Neuronal stem cell (in vitro differentiated cells): Measurements from ENCODE around the gene RER1.

Experiments used
- DNase-seq: peaks from one replicate; pipeline ENCODE4 v3.0.0-alpha.2; 2013; ENCODE audit warnings: low spot score
- H2AFZ ChIP-seq: one replicate; pipeline ENCODE4 v1.6.1; 2013; ENCODE audit warnings: mild to moderate bottlenecking, low read length, inconsistent platforms
- H2AK5ac ChIP-seq: 2 replicates; pipeline ENCODE4 v1.6.1; 2013; ENCODE audit warnings: low read depth, mild to moderate bottlenecking, inconsistent platforms, low read length, moderate library complexity, mixed read lengths
- H2BK120ac ChIP-seq: 2 replicates; pipeline ENCODE4 v1.6.1; 2013; ENCODE audit warnings: low read depth, mild to moderate bottlenecking, inconsistent platforms, low read length, moderate library complexity, mixed read lengths
- H2BK12ac ChIP-seq: one replicate; pipeline ENCODE4 v1.6.1; 2013; ENCODE audit warnings: low read length, inconsistent platforms
- H2BK15ac ChIP-seq: 2 replicates; pipeline ENCODE4 v1.6.1; 2013; ENCODE audit warnings: mild to moderate bottlenecking, low read length, inconsistent platforms, mixed read lengths
- H2BK5ac ChIP-seq: one replicate; pipeline ENCODE4 v1.6.1; 2013; ENCODE audit warnings: inconsistent platforms, mild to moderate bottlenecking, low read length, moderate library complexity
- H3K14ac ChIP-seq: one replicate; pipeline ENCODE4 v1.6.1; 2013; ENCODE audit warnings: low read length, inconsistent platforms
- H3K18ac ChIP-seq: 2 replicates; pipeline ENCODE4 v1.6.1; 2013; ENCODE audit warnings: low read length, inconsistent platforms
- H3K23ac ChIP-seq: 2 replicates; pipeline ENCODE4 v1.6.1; 2013; ENCODE audit warnings: low read depth, mild to moderate bottlenecking, mixed read lengths, low read length, inconsistent platforms; ENCODE audit not compliant: poor library complexity
- H3K27ac ChIP-seq: replicated peaks from 3 replicates; pipeline ENCODE4 v1.5.1; 2013; ENCODE audit warnings: low read length, inconsistent platforms
- H3K27me3 ChIP-seq, 3 experiments: 2 replicates each; pipeline ENCODE4 v1.6.1; 2013; ENCODE audit warnings: low read length in 3 of 3, mild to moderate bottlenecking in 2 of 3, inconsistent platforms in 1 of 3, low read depth in 1 of 3, mixed read lengths in 1 of 3, moderate library complexity in 1 of 3; ENCODE audit not compliant: control insufficient read depth in 3 of 3, insufficient read depth in 3 of 3
- H3K36me3 ChIP-seq, 2 donors: replicated peaks in 1 of 2; 2 replicates each; pipeline ENCODE4 v1.6.1; 2013; ENCODE audit warnings: low read length in 2 of 2; ENCODE audit not compliant: control insufficient read depth in 2 of 2, insufficient read depth in 2 of 2
- H3K4ac ChIP-seq: 2 replicates; pipeline ENCODE4 v1.6.1; 2013; ENCODE audit warnings: inconsistent platforms, mild to moderate bottlenecking, low read length, moderate library complexity
- H3K4me1 ChIP-seq, 2 donors: 1 replicate in 1 of 2; 2 replicates in 1 of 2; pipeline ENCODE4 v1.6.1; 2013; ENCODE audit warnings: low read length in 2 of 2, low read depth in 1 of 2; ENCODE audit not compliant: control insufficient read depth in 2 of 2, insufficient read depth in 1 of 2
- H3K4me2 ChIP-seq: one replicate; pipeline ENCODE4 v1.6.1; 2013; ENCODE audit warnings: mild to moderate bottlenecking, low read length, inconsistent platforms; ENCODE audit not compliant: insufficient read depth, poor library complexity, severe bottlenecking
- H3K4me3 ChIP-seq, 2 donors: 2 replicates each; pipeline ENCODE4 v1.5.1; 2013; ENCODE audit warnings: low read length in 2 of 2, mild to moderate bottlenecking in 2 of 2, inconsistent platforms in 1 of 2, moderate library complexity in 1 of 2
- H3K79me1 ChIP-seq: one replicate; pipeline ENCODE4 v1.6.1; 2013; ENCODE audit warnings: low read depth, mild to moderate bottlenecking, inconsistent platforms, low read length, moderate library complexity
- H3K9ac ChIP-seq: one replicate; pipeline ENCODE4 v1.6.1; 2013; ENCODE audit warnings: mild to moderate bottlenecking, low read depth, low read length, inconsistent platforms; ENCODE audit not compliant: poor library complexity
- H3K9me3 ChIP-seq, 2 donors: replicated peaks in 1 of 2; 2 replicates each; pipeline versions ENCODE3 to v1.6.1; 2013; ENCODE audit warnings: low read length in 2 of 2, mild to moderate bottlenecking in 2 of 2, inconsistent platforms in 1 of 2, low read depth in 1 of 2, mixed read lengths in 1 of 2, moderate library complexity in 1 of 2; ENCODE audit not compliant: control insufficient read depth in 2 of 2, insufficient read depth in 1 of 2
- H4K8ac ChIP-seq: one replicate; pipeline ENCODE4 v1.6.1; 2013; ENCODE audit warnings: low read depth, mild to moderate bottlenecking, inconsistent platforms, low read length, moderate library complexity
- H4K91ac ChIP-seq: one replicate; pipeline ENCODE4 v1.6.1; 2013; ENCODE audit warnings: low read length, low read depth, mild to moderate bottlenecking, inconsistent platforms; ENCODE audit not compliant: poor library complexity
- whole genome bisulfite sequencing, 2 donors: extraction: QIAGEN DNeasy Blood & Tissue Kit; methylation state at CpG; one replicate each; pipeline ENCODE4 v1.1.7; 2013; ENCODE audit warnings: missing lambda C conversion rate in 2 of 2, mixed read lengths in 1 of 2; ENCODE audit not compliant: insufficient read length in 2 of 2, insufficient replicate concordance in 1 of 2; ENCODE audit errors: extremely low coverage in 2 of 2; 5-methylcytosine and 5-hydroxymethylcytosine counted together

RER1 gene

GRCh38 chr1:2416403-2416802 is 24.8 kb downstream of the RER1 start:
- Histone ChIP-seq H3K4me2 (no peak overlapping the region), H3K4me1 (peaks cover 14 to 17% of the 10 kb centered on the region in 2 donors), H2BK15ac (peak overlapping the region; percentile 78), H4K91ac (no peak overlapping the region), H2BK12ac (no peak overlapping the region), H3K9me3 (no peaks in the 10 kb centered on the region), H3K27ac (no peak overlapping the region), H2AFZ (no peak overlapping the region), H3K79me1 (peaks cover 8% of the 10 kb centered on the region), H2BK120ac (peak overlapping the region; percentile 72), H3K36me3 (no peaks in the 10 kb centered on the region), H3K4me3 (no peak overlapping the region), H2BK5ac (peak overlapping the region; percentile 39), H3K27me3 (peaks cover 0 to 30% (median 0%) of the 10 kb centered on the region in 3 experiments), H3K4ac (no peak overlapping the region), H4K8ac (no peak overlapping the region), H3K9ac (no peak overlapping the region), H3K14ac (no peak overlapping the region), H3K18ac (peak overlapping the region; percentile 80), H2AK5ac (peak overlapping the region; percentile 82), H3K23ac (no peak overlapping the region)
- no peak for DNase-seq
- no CpG with 5 or more reads among the region's 12 CpGs for WGBS, 2 donors

GRCh38 chr1:2417083-2417832 is 25.6 kb downstream of the RER1 start:
- DNase-seq = no peak
- peak overlapping the region; percentile 11 for H2BK5ac ChIP-seq
- peaks cover 0 to 30% (median 0%) of the 10 kb centered on the region in 3 experiments for H3K27me3 ChIP-seq
- no peak overlapping the region for H3K27ac ChIP-seq
- H3K23ac ChIP-seq = peak overlapping the region; percentile 60
- peak overlapping the region; percentile 78 for H2BK15ac ChIP-seq
- no peaks in the 10 kb centered on the region for H3K9me3 ChIP-seq
- H3K4ac ChIP-seq = peak overlapping the region; percentile 66
- H2AK5ac ChIP-seq = peak overlapping the region; percentile 84
- WGBS, 2 donors = no CpG with 5 or more reads among the region's 13 CpGs
- peaks cover 10 to 17% of the 10 kb centered on the region in 2 donors for H3K4me1 ChIP-seq
- peak overlapping the region; percentile 85 for H4K91ac ChIP-seq
- H3K36me3 ChIP-seq = no peaks in the 10 kb centered on the region
- H2BK12ac ChIP-seq = peak overlapping the region; percentile 99
- H3K4me2 ChIP-seq = no peak overlapping the region
- H3K79me1 ChIP-seq = peaks cover 2% of the 10 kb centered on the region
- H3K4me3 ChIP-seq = no peak overlapping the region
- H2BK120ac ChIP-seq = peak overlapping the region; percentile 87
- peak overlapping the region; percentile 86 for H3K9ac ChIP-seq
- no peak overlapping the region for H2AFZ ChIP-seq
- H4K8ac ChIP-seq = peak overlapping the region; percentile 65
- H3K14ac ChIP-seq = peak overlapping the region; percentile 56
- peak overlapping the region; percentile 83 for H3K18ac ChIP-seq

- H2BK15ac ChIP-seq = peak overlapping the region; percentile 33
- peaks cover 0 to 30% (median 0%) of the 10 kb centered on the region in 3 experiments for H3K27me3 ChIP-seq
- no peak for DNase-seq
- no peak overlapping the region for H3K9ac ChIP-seq
- H3K4me3 ChIP-seq = no peak overlapping the region
- H3K27ac ChIP-seq = no peak overlapping the region
- peaks cover 2% of the 10 kb centered on the region for H3K79me1 ChIP-seq
- no peak overlapping the region for H2BK12ac ChIP-seq
- no peak overlapping the region for H3K4ac ChIP-seq
- peaks cover 10 to 16% of the 10 kb centered on the region in 2 donors for H3K4me1 ChIP-seq
- H2AFZ ChIP-seq = no peak overlapping the region
- H4K91ac ChIP-seq = peak overlapping the region; percentile 85
- H4K8ac ChIP-seq = peak overlapping the region; percentile 65
- H3K23ac ChIP-seq = peak overlapping the region; percentile 60
- H3K14ac ChIP-seq = no peak overlapping the region
- no peaks in the 10 kb centered on the region for H3K9me3 ChIP-seq
- peak overlapping the region; percentile 83 for H3K18ac ChIP-seq
- H2BK120ac ChIP-seq = peak overlapping the region; percentile 87
- H3K4me2 ChIP-seq = no peak overlapping the region
- H2AK5ac ChIP-seq = peak overlapping the region; percentile 84
- H2BK5ac ChIP-seq = peak overlapping the region; percentile 11
- WGBS, 2 donors = no CpG with 5 or more reads among the region's 14 CpGs
- H3K36me3 ChIP-seq = no peaks in the 10 kb centered on the region
Measured at GRCh38 chr1:2417833-2418225, 26.2 kb downstream of the RER1 start.

DNA sequence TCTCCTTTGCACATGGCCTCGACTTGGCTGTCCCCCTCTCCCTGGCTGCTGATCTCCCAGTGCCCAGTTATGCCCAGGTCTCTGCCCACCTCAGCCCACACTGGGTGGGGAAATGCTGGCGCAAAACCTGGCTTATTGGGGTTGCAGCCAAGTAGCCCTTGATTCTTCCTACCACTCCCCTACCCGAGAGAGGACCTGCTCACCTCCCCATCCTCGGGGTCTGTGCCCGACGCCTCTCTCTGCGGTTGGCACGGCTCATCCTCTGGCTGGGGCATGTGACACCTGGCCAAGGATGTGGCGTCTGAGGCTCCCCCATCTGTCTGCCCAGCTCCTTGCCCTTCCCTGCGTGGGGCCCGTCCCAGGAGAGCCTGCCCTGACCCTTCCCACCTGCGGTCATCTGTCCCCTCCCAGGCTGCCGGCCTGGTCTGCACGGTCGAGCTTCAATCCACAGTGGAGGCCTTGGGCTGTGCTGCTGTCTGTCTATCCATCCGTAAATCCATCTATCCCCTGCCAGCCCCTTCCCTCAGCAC is 27.2 kb downstream of the RER1 start:
- H3K14ac ChIP-seq = peak overlapping the region; percentile 12
- DNase-seq = no peak
- peak overlapping the region; percentile 35 for H2BK12ac ChIP-seq
- H3K9me3 ChIP-seq = peaks cover 2 to 5% of the 10 kb centered on the region in 2 donors
- no peaks in the 10 kb centered on the region for H3K79me1 ChIP-seq
- WGBS, 2 donors = no CpG with 5 or more reads among the region's 16 CpGs
- H3K9ac ChIP-seq = peak overlapping the region; percentile 7
- H3K23ac ChIP-seq = peak overlapping the region; percentile 76
- H2BK15ac ChIP-seq = peak overlapping the region; percentile 77
- peaks cover 0 to 30% (median 0%) of the 10 kb centered on the region in 3 experiments for H3K27me3 ChIP-seq
- no peaks in the 10 kb centered on the region for H3K36me3 ChIP-seq
- H2AFZ ChIP-seq = no peak overlapping the region
- no peak overlapping the region for H3K4me3 ChIP-seq
- no peak overlapping the region for H4K8ac ChIP-seq
- no peak overlapping the region for H4K91ac ChIP-seq
- H3K4ac ChIP-seq = no peak overlapping the region
- H3K27ac ChIP-seq = no peak overlapping the region
- H2BK5ac ChIP-seq = peak overlapping the region; percentile 66
- no peak overlapping the region for H3K4me2 ChIP-seq
- H2AK5ac ChIP-seq = peak overlapping the region; percentile 49
- peaks cover 3 to 6% of the 10 kb centered on the region in 2 donors for H3K4me1 ChIP-seq
- H2BK120ac ChIP-seq = no peak overlapping the region
- H3K18ac ChIP-seq = peak overlapping the region; percentile 16
